G401 (cell line): ENCODE data around the gene FAM3D. TPM values are rescaled to one million over a fixed set of nuclear protein-coding genes. Genes with fewer than 3 reads are reported as not detected.
"Not testable (repeated sequence)": the region's sequence is repeated elsewhere in the genome, so short reads cannot be mapped to it uniquely, and the experiment has no call there.

Experiments used
- DNase-seq: peaks from one replicate; pipeline ENCODE4 v3.0.0-alpha.2; 2015; ENCODE audit warnings: low spot score
- in situ Hi-C: cut with HindIII; loops from 2 replicates; pipeline ENCODE4 v1.10.0; 2016; ENCODE audit warnings: low sequenced_read_pairs, mixed read lengths
- total RNA-seq: library from RNA; depleted of rRNA; stranded (reverse); fragments of >200 nt; shearing (Covaris generic); gene quantifications from 2 replicates; pipeline ENCODE4 v1.2.3, GENCODE V29; 2014

FAM3D gene
- total RNA-seq, 1 experiment from 2014 or later: not detected

- no peak for DNase-seq
- in situ Hi-C loops: no loop called here
These were observed 22.0 kb upstream of the FAM3D start for GRCh38 chr3:58688574-58688973.

- in situ Hi-C loops: no loop called here
- no peak for DNase-seq
These were observed 20.3 kb upstream of the FAM3D start for GRCh38 chr3:58686847-58687246.

GRCh38 chr3:58685641-58686040, 19.1 kb upstream of the FAM3D start:
- in situ Hi-C loops: no loop called here
- DNase-seq: no peak

- DNase-seq: no peak
- in situ Hi-C loops: no loop called here
These were observed 16.9 kb upstream of the FAM3D start for GRCh38 chr3:58683466-58683865.

DNA sequence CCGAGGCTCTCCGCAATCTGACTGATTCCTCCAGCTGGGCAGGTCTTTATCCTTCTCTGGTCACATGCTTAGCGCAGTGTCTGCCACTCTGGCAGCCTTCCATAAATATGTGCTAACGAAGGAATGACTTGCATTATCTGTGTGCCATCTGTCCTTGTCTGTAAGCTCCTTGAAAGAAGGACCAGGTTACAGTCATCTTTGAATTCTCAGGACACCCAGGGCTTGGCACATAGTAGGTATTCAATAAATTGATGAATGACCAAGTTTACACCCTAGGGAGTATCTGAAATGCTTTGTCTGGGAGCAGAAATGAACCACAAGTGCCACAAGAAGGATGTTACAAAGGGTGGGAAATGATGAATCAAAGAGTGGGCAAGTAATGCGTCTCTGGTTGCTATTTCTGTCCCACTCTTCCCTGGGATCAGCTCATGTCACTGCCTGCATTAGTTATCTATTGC, 16.5 kb upstream of the FAM3D start:
- in situ Hi-C loops: no loop called here
- DNase-seq: peak; percentile 81

GRCh38 chr3:58681863-58682262, 15.3 kb upstream of the FAM3D start:
- in situ Hi-C loops: no loop called here

GRCh38 chr3:58680879-58681525, 14.4 kb upstream of the FAM3D start:
- in situ Hi-C loops: no loop called here
- DNase-seq: no peak

More at GRCh38 chr3:58681863-58682262, 15.3 kb upstream of the FAM3D start:
- no peak for DNase-seq

GRCh38 chr3:58679974-58680666, 13.5 kb upstream of the FAM3D start:
- in situ Hi-C loops: no loop called here
- no peak for DNase-seq

DNA sequence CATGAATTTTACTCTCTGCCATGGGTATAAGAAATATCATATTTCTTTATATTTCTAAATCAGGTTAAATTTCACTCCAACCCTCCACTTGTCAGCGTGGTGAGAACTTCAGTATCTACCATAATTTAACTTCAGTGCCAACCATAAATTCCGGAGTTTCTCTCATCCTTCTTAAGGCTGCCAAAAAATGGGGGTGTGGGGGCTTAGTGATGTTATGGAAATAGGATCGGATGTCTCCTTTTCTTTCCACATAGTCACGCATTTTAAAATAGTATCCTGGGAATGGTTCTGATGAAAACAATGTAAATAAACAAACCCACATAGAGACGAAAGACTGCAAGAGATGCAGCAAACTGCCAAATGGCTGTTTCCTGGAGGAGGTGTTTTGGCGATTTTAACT, 12.9 kb upstream of the FAM3D start:
- in situ Hi-C loops: no loop called here
- DNase-seq: no peak

DNA sequence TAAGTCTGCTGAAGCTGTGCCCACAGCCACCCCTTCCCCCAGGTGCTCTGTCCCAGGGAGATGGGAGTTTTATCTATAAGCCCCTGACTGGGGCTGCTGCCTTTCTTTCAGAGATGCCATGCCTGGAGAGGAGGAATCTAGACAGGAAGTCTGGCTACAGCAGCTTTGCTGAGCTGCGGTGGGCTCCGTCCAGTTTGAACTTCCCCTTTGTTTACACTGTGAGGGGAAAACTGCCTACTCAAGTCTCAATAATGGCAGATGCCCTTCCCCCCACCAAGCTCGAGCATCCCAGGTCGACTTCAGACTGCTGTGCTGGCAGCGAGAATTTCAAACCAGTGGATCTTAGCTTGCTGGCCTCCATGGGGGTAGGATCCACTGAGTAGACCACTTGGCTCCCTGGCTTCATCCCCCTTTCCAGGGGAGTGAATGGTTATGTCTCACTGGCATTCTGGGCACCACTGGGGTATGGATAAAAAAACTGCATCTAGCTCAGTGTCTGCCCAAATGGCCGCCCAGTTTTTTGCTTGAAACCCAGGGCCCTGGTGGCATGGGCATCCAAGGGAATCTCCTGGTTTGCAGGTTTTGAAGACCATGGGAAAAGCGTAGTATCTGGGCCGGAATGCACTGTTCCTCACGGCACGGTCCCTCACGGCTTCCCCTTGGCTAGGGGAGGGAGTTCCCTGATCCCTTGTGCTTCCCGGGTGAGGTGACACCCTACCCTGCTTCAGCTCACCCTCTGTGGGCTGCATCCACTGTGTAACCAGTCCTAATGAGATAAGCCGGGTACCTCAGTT, 11.8 kb upstream of the FAM3D start:
- in situ Hi-C loops, DNase-seq: not testable (repeated sequence)

- in situ Hi-C loops: no loop called here
- DNase-seq: no peak
These were observed 6.3 kb upstream of the FAM3D start for GRCh38 chr3:58672880-58673279.

- no peak for DNase-seq
- in situ Hi-C loops: no loop called here
These were observed 5.9 kb upstream of the FAM3D start for GRCh38 chr3:58672451-58672850.

- no peak for DNase-seq
- in situ Hi-C loops: no loop called here
These were observed 4.0 kb upstream of the FAM3D start for GRCh38 chr3:58670506-58671135.

GRCh38 chr3:58668247-58668646, 1.7 kb upstream of the FAM3D start:
- in situ Hi-C loops: no loop called here
- no peak for DNase-seq

GRCh38 chr3:58667704-58668103, 1.1 kb upstream of the FAM3D start:
- DNase-seq: no peak
- in situ Hi-C loops: no loop called here

DNA sequence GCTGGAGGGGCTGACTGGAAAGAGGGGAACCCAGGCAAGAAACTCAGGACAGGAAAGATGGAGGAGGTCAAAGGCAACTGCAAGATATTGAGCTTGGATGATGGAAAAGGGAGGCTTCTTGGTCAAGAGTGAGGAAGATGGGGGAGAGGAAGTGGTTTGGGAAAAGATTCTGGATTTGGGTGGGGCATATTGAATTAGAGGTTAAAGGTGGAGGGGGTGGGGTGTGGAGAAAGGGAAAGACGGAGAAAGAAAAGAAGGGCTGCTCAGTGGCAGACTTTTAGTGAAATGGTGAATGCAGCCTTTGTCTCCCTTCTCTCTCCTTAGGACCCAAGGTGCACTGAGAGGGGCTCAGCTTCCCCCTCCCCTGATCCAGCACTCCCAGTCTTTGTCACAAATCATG, 655 bp upstream of the FAM3D start:
- in situ Hi-C loops: no loop called here
- DNase-seq: no peak

- in situ Hi-C loops: no loop called here
These were observed 1.2 kb downstream of the FAM3D start for GRCh38 chr3:58665405-58665804.

DNA sequence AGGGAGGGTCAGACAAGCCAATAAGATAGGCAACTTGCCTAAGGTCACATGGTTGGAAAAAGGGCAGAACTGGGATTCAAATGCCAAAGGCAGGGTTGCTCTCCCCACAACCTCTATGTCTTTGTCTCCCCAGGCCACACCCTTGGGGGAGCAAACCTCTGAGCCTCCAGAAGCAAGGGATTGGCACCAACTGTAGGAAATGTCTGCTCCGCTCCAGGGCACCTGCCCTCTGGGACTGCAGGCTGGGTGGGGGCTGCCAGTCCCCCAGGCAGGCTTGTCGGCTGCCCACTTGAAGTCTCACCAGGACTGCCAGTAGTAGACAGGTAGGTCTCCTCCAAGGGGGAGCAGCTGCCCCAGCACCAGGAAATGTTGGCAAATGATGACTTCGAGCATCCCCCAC, 2.0 kb downstream of the FAM3D start:
- in situ Hi-C loops: no loop called here
- DNase-seq: no peak

More at GRCh38 chr3:58665405-58665804, 1.2 kb downstream of the FAM3D start:
- DNase-seq: no peak

- no peak for DNase-seq
- in situ Hi-C loops: no loop called here
These were observed 4.6 kb downstream of the FAM3D start for GRCh38 chr3:58661836-58662420.
